Peyer's patch (tissue), 4 donors: Measurements from ENCODE around the gene ANKRD13C. TPM values are rescaled to one million over a fixed set of nuclear protein-coding genes. Genes with fewer than 3 reads are reported as not detected.

ENCODE experiments used
- DNase-seq, 3 donors: peaks; one replicate each; pipeline ENCODE4 v3.0.0-alpha.2; 2017 to 2019
- H3K27ac ChIP-seq, 4 donors: fragments of 200-600 bp; sonication (generic); one replicate each; pipeline ENCODE4 v1.5.1; 2016 to 2019
- H3K27me3 ChIP-seq, 2 donors: fragments of 200-600 bp; sonication (generic); one replicate each; pipeline ENCODE4 v1.5.1; 2019
- H3K36me3 ChIP-seq, 3 donors: fragments of 200-600 bp; sonication (generic); one replicate each; pipeline ENCODE4 v1.5.1; 2016 to 2019
- H3K4me1 ChIP-seq, 4 donors: fragments of 200-600 bp; sonication (generic); one replicate each; pipeline ENCODE4 v1.5.1; 2016 to 2019
- H3K4me3 ChIP-seq, 4 donors: fragments of 200-600 bp; sonication (generic); 1 replicate in 3 of 4; 2 replicates in 1 of 4; pipeline ENCODE4 v1.5.1; 2016 to 2019; ENCODE audit warnings: mild to moderate bottlenecking in 1 of 4
- H3K9me3 ChIP-seq, 4 donors: fragments of 200-600 bp; sonication (generic); one replicate each; pipeline ENCODE4 v1.5.1; 2016 to 2019; ENCODE audit warnings: mild to moderate bottlenecking in 1 of 4
- POLR2A ChIP-seq, 2 donors: fragments of 450-650 bp; IDR thresholded peaks; one replicate each; pipeline ENCODE4 v1.5.1; 2017; ENCODE audit warnings: antibody characterized with exemption in 2 of 2, mild to moderate bottlenecking in 2 of 2, moderate library complexity in 2 of 2
- total RNA-seq, 4 donors: library from RNA; depleted of rRNA; stranded (reverse); fragments of >200 nt; gene quantifications; one replicate each; pipeline ENCODE4 v1.1.0, GENCODE V29; 2016
- TF ChIP-seq, protein P1 (sequence below), 6 experiments: fragments of 450-650 bp in 4 of 6; fragments of 200-600 bp in 2 of 6; sonication (generic) in 1 of 6; IDR thresholded peaks; one replicate each; pipeline ENCODE4 v1.5.1; 2017 to 2019; ENCODE audit warnings: antibody characterized with exemption in 6 of 6, mild to moderate bottlenecking in 3 of 6, moderate library complexity in 1 of 6

ANKRD13C gene
- total RNA-seq, 4 donors from 2014 or later: 21.2 to 52.0 (median 23.9) TPM

DNA sequence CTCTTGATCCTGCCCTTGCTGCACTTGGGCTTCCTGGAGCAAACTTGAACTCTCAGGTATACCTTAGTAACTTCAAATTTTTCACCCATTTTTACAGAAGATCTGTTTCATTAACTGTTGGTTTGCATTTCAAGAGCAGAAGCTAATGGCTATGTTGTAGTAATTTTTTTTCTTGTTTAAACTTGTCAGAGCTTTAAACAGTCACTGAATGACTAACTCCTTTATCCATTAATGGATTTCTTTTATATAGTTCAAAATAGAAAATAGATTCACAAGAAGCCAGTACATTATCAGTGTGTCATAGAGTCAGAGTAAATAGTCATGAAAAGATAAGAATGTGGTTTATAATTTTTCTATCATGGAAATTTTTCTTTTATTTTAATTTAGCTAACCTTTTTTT is 119.8 kb downstream of the ANKRD13C start:
- Histone ChIP-seq H3K4me3 (no peak overlapping the region), H3K27ac (no peak overlapping the region), H3K4me1 (no peaks in the 10 kb centered on the region), H3K36me3 (peaks cover 0 to 98% (median 0%) of the 10 kb centered on the region in 3 donors), H3K27me3 (no peaks in the 10 kb centered on the region), H3K9me3 (no peaks in the 10 kb centered on the region)
- DNase-seq: no peak
- TF ChIP-seq, protein P1, sequence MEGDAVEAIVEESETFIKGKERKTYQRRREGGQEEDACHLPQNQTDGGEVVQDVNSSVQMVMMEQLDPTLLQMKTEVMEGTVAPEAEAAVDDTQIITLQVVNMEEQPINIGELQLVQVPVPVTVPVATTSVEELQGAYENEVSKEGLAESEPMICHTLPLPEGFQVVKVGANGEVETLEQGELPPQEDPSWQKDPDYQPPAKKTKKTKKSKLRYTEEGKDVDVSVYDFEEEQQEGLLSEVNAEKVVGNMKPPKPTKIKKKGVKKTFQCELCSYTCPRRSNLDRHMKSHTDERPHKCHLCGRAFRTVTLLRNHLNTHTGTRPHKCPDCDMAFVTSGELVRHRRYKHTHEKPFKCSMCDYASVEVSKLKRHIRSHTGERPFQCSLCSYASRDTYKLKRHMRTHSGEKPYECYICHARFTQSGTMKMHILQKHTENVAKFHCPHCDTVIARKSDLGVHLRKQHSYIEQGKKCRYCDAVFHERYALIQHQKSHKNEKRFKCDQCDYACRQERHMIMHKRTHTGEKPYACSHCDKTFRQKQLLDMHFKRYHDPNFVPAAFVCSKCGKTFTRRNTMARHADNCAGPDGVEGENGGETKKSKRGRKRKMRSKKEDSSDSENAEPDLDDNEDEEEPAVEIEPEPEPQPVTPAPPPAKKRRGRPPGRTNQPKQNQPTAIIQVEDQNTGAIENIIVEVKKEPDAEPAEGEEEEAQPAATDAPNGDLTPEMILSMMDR (IDR thresholded peaks at IDR 0.05): no peak
- TF ChIP-seq POLR2A (IDR thresholded peaks at IDR 0.05): no peak

DNA sequence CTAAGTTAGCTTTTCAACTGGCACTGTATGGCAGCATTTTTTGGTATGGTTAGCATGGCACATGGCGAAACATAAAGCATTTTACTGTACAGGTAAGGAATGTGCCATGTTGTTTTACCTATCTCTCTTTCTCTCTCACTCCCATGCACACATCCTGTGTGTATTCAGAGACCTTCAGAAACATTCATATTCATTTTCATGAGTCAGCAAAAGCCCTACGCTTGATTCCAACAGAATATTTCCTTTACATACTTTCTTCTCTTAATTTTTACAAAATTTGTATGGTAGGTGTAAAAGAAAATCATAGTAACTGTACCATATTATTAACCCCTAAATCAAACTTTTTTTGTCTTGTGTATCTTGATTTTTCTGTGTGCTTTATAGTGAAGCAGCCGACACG is 123.0 kb downstream of the ANKRD13C start:
- H3K27ac ChIP-seq: no peak overlapping the region
- no peak for TF ChIP-seq POLR2A (IDR thresholded peaks at IDR 0.05)
- TF ChIP-seq, protein P1 (IDR thresholded peaks at IDR 0.05): no peak
- H3K4me3 ChIP-seq: no peak overlapping the region
- no peak for DNase-seq
- peaks cover 0 to 80% (median 0%) of the 10 kb centered on the region in 3 donors for H3K36me3 ChIP-seq
- H3K27me3 ChIP-seq: no peaks in the 10 kb centered on the region
- peaks cover 0 to 6% (median 0%) of the 10 kb centered on the region in 4 donors for H3K4me1 ChIP-seq
- H3K9me3 ChIP-seq: no peaks in the 10 kb centered on the region

DNA sequence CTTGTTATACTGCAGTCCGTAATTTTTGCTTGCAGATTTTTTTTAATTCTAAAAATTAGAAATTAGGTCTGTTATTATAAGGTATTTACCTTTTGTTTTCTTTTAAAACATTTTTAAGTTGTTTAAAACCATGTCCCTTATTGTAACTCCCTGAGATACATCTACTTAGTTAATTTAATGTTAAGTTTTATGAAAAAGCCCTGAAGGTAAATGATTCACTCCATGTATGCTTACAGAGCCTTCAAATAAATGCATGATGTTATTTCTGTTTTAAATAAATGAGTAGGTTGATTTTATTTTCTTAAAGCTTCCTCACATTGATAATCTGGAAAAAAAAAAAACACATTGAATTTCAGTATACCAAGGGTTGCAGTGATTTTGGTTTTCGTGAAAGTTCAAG is 125.9 kb downstream of the ANKRD13C start:
- Histone ChIP-seq H3K27me3 (no peaks in the 10 kb centered on the region), H3K4me3 (no peak overlapping the region), H3K9me3 (no peaks in the 10 kb centered on the region), H3K27ac (no peak overlapping the region), H3K36me3 (peaks cover 0 to 64% (median 0%) of the 10 kb centered on the region in 3 donors), H3K4me1 (peaks cover 0 to 14% (median 0%) of the 10 kb centered on the region in 4 donors)
- DNase-seq: no peak
- TF ChIP-seq, protein P1 (IDR thresholded peaks at IDR 0.05): no peak
- TF ChIP-seq POLR2A (IDR thresholded peaks at IDR 0.05): no peak

DNA sequence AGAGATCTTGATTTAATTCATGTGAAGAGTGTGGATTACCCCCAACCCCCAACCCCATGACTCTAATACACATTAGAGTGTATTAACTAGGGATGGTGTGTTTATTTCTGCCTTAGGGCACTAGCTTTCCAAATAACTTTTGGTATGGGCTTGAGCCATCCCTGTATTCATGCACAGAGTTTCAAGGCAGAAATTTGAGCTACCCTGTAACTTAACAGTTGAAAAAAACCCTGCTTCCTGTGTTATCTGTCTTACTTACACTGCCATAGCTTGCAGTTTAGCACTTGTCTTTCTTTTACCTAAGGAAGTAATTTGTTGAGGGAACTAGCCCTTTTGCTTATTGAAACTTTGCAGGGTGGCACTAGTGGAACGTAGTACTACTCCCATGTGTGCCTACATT is 127.1 kb downstream of the ANKRD13C start:
- TF ChIP-seq, protein P1 (IDR thresholded peaks at IDR 0.05): no peak
- TF ChIP-seq POLR2A (IDR thresholded peaks at IDR 0.05): no peak
- Histone ChIP-seq H3K4me3 (no peak overlapping the region), H3K27me3 (no peaks in the 10 kb centered on the region), H3K36me3 (peaks cover 0 to 54% (median 0%) of the 10 kb centered on the region in 3 donors), H3K27ac (no peak overlapping the region), H3K9me3 (no peaks in the 10 kb centered on the region), H3K4me1 (peaks cover 0 to 26% (median 0%) of the 10 kb centered on the region in 4 donors)
- DNase-seq: no peak

DNA sequence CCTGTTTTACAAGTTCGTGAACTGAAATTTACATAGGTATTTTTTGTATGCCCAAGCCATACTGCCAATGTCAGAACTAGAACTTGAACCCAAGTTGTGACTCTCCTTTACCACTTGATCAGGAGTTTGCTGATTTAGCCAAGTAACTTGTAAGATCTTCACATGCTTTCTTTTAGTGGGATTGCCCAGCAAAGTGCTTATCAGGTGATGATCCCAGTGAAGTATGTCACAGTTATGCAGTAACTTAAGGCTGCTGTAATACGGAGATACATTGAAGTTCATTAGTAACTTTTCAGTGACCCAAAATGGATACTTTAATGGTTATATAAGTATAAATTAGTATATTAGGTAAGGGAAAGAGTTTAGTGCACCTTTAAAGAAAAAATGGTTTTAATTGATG is 129.6 kb downstream of the ANKRD13C start:
- H3K9me3 ChIP-seq: no peaks in the 10 kb centered on the region
- no peak overlapping the region for H3K27ac ChIP-seq
- peaks cover 0 to 31% (median 0%) of the 10 kb centered on the region in 3 donors for H3K36me3 ChIP-seq
- no peak overlapping the region for H3K4me3 ChIP-seq
- TF ChIP-seq, protein P1 (IDR thresholded peaks at IDR 0.05): no peak
- no peak for TF ChIP-seq POLR2A (IDR thresholded peaks at IDR 0.05)
- DNase-seq: no peak
- no peaks in the 10 kb centered on the region for H3K27me3 ChIP-seq
- peaks cover 0 to 34% (median 0%) of the 10 kb centered on the region in 4 donors for H3K4me1 ChIP-seq
